MM.1S (cell line): Measurements from ENCODE around the gene LTO1.

Source experiments
- EZH2 ChIP-seq: fragments of 300-600 bp; sonication (generic); optimal IDR thresholded peaks from 2 replicates; pipeline ENCODE3; 2017; ENCODE audit warnings: low read depth, mild to moderate bottlenecking, antibody characterized with exemption, low read length, mixed read lengths
- TF ChIP-seq, protein P1 (sequence below): fragments of 300-600 bp; sonication (generic); IDR thresholded peaks from 2 replicates; pipeline ENCODE4 v1.5.1; 2016; ENCODE audit warnings: antibody characterized with exemption, low read length, mixed read lengths

- TF ChIP-seq, protein P1, sequence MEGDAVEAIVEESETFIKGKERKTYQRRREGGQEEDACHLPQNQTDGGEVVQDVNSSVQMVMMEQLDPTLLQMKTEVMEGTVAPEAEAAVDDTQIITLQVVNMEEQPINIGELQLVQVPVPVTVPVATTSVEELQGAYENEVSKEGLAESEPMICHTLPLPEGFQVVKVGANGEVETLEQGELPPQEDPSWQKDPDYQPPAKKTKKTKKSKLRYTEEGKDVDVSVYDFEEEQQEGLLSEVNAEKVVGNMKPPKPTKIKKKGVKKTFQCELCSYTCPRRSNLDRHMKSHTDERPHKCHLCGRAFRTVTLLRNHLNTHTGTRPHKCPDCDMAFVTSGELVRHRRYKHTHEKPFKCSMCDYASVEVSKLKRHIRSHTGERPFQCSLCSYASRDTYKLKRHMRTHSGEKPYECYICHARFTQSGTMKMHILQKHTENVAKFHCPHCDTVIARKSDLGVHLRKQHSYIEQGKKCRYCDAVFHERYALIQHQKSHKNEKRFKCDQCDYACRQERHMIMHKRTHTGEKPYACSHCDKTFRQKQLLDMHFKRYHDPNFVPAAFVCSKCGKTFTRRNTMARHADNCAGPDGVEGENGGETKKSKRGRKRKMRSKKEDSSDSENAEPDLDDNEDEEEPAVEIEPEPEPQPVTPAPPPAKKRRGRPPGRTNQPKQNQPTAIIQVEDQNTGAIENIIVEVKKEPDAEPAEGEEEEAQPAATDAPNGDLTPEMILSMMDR: peak; percentile 28
- TF ChIP-seq EZH2: no peak
Observed at GRCh38 chr11:69640995-69641581, 34.1 kb downstream of the LTO1 start, which contains the start of gene CCND1.
